CD4-positive, alpha-beta T cell treated with Interleukin-10 for 1 hour (primary cell): ENCODE results near the gene PRKACG.
"Not testable (repeated sequence)": the region's sequence is repeated elsewhere in the genome, so short reads cannot be mapped to it uniquely, and the experiment has no call there.

Experiments
- DNase-seq: peaks from one replicate; pipeline ENCODE4 v3.0.0-alpha.2; 2020

PRKACG gene

DNA sequence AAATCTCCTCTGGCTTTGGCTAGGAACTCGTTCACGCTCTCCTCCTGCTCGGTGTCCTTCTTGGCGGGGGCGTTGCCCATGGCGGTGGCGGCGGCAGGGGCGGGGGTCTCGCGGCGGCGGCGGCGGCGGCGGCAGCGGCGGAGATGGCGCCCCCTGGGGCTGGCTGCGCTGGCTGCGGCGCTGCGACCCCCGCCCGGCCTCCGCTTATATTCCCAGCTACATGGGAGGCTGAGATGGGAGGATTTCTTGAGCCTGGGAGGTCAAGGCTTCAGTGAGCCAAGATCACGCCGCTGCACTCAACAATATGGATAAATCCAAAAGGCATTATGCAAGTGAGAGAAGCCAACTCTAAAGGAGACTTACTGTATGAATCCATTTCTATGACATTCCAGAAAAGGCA lies at the start of gene PRKACG:
TSS of gene PRKACG (minus strand) at position 101 of the 400 bp plus-strand sequence. CDS start at position 80, 21 bp downstream.
- no peak for DNase-seq

DNA sequence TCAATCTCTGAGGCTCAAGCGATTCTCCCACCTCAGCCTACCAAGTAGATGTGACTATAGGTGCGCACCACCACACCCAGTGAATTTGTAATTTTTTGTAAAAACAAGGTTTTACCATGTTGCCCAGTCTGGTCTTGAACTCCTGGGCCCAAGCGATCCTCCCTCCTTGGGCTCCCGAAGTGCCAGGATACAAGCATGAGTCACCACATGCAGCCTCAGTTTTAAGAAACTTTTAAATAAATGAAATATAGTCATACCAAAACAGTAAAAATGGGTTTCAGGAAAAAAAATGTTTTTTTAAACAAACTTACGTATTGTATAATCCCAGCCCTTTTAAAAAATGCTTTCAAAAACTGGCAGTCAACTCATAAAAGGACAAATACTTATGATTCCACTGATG lies 48.3 kb upstream of the PRKACG start:
- DNase-seq: no peak

GRCh38 chr9:69060766-69061165 lies 46.9 kb upstream of the PRKACG start:
- no peak for DNase-seq

- DNase-seq: no peak
Observed at GRCh38 chr9:69058101-69058500, 44.2 kb upstream of the PRKACG start.

DNA sequence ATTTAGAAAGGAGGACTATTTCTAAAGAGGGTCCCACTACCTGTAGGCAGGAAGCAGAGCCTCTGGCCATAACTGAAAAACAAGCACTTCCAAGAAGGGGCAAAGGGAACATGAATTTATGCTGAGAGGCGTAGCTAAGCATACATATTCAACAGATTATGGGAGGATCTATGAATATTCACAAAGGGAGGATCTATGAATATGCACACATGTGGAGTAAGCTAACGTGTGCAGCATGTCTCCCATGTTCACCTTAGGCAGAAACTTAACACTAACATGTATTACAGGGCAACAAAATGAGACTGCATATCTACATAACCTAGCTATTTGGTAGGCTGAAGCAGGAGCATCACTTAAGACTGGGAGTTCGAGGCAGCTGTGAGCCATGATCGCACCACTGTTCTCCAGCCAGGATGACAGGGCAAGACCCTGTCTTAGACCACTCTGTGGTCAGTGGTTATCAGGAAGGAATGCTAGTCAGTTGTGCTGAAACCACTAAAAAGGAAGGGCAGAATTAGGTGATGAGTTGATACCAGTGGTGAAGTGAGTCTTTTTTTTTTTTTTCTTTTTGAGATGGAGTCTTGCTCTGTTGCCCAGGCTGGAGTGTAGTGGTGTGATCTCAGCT lies 42.4 kb upstream of the PRKACG start:
- DNase-seq: no peak

DNA sequence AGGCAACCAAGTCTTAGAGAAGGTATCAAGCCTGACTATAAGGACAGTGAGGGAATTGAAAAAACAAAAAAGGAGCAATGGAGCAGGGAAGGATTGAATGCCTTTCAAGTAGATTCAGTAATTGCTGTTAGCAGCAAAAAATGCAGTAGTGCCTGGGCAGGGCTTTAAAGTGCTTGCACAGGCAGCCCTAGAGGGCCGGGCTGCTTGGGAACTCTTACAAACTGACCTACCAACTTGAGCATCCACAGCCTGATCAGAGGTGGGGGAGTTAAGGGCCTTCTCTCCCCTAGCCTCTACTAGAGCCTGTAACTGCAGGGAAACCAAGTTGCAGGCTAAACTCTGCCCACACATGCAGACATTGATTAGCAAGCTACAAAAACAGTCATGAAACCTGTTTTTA lies 41.1 kb upstream of the PRKACG start:
- DNase-seq: no peak

DNA sequence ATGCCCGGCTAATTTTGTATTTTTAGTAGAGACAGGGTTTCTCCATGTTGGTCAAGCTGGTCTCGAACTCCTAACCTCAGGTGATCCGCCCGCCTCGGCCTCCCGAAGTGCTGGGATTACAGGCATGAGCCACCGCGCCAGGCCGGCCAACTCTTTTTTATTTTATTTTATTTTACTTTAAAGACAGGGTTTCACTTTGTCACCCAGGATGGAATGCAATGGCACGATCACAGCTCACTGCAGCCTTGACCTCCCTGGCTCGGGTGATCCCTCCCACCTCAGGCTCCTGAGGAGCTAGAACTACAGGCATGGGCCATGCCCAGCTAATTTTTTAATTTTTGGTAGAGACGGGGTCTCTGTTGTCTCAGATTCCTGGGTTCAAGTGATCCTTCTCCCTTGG lies 37.0 kb upstream of the PRKACG start:
- not testable (repeated sequence) for DNase-seq

DNA sequence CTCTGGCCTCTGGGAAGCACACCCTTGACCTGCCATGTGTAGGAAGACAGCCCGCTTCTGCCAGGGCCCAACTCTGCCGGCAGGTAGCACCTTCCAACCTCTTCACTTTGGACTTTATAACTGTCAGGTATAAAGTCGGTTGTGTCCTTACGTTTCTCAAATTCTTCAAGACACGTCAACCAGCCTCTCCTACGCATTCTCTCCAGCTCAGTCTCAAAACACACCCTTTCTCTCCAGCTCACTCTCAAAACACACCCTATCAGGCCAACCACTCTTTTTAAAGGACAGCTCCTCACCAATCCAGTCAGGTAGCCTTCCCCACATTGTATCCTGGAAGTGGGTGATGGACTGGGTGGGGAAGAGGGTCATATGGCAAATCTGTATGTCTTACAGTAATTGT lies 35.2 kb upstream of the PRKACG start:
- no peak for DNase-seq

GRCh38 chr9:69047371-69047770 lies 33.5 kb upstream of the PRKACG start:
- DNase-seq: no peak

DNA sequence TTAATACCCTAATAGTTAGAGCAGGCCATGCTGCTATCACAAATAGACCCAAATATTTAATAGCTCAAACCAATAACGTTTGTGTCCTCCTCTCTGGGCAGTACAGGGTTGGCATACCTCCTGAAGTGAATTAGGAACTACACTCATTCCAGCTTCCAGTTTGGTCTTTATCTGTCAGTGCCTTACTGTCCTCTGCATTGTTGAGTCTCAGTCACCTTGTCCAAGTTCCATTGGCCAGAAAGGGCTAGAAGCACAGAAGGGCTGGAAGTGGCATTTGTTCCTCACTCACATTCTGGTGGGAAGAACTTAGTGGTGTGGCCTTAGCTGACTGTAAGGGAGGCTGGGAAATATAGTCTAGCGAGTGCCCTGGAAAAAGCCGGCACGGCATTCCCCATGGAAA lies 32.8 kb upstream of the PRKACG start:
- DNase-seq: no peak

DNA sequence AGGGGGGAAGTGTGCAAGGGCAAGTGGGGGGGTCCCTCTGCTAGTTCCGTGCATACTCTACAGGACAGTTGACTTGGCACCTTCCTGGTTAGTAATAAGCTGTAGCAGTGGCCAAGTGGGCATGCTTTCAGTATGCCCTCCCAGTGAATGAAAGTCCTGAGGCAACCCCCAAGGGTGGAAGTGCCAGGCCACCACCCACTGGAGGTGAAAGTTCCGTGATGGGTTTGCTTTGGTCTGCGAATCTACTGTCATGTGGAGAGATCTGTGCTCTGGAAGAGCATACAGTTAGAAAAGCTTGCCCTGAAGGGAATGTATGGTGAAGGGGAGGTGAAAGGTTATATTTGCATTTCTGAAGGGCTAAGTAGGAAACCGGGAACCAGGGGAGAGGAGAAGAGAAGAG lies 31.9 kb upstream of the PRKACG start:
- DNase-seq: no peak

GRCh38 chr9:69044240-69045219 lies 30.6 kb upstream of the PRKACG start:
- DNase-seq: no peak

- no peak for DNase-seq
Observed at GRCh38 chr9:69040646-69041045, 26.7 kb upstream of the PRKACG start.

GRCh38 chr9:69036799-69037198 lies 22.9 kb upstream of the PRKACG start:
- DNase-seq: no peak

- peak; percentile 41 for DNase-seq
Observed at GRCh38 chr9:69036309-69036708, 22.4 kb upstream of the PRKACG start.

GRCh38 chr9:69035438-69036308 lies 21.8 kb upstream of the PRKACG start, which contains the start of gene FXN:
Gene FXN (plus strand): TSS chr9:69035752. CDS start chr9:69035783, 31 bp downstream.
- DNase-seq: peak; percentile 84

GRCh38 chr9:69034071-69034470 lies 20.2 kb upstream of the PRKACG start:
- no peak for DNase-seq

GRCh38 chr9:69030851-69031645 lies 17.1 kb upstream of the PRKACG start:
- no peak for DNase-seq

- no peak for DNase-seq
Observed at GRCh38 chr9:69029535-69029934, 15.6 kb upstream of the PRKACG start.

DNA sequence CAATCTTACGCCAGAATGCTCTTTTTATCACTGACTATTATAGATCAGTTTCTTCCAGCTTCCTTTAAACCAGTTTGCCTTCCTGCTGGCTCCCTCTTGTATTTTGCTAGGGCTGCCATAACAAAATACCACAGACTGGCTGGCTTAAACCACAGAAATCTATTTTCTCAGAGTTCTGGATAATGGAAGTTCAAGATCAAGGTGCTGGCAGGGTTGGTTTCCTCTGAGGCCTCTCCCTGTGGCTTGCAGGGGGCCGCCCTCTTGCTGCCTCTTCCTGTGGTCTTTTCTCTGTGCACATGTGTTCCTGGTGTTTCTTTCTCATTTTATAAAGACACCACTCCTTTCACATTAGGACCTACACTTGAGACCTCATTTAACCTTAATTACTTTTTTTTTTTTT lies 14.8 kb upstream of the PRKACG start:
- peak; percentile 54 for DNase-seq

- peak; percentile 70 for DNase-seq
Observed at GRCh38 chr9:69027355-69028097, 13.6 kb upstream of the PRKACG start.
